GM06990 (cell line): ENCODE results near the gene SLC22A4.

Source experiments
- DNase-seq: peaks from one replicate; pipeline ENCODE4 v3.0.0-alpha.2; 2011; ENCODE audit not compliant: insufficient read length; ENCODE audit errors: extremely low read depth
- H3K27me3 ChIP-seq: replicated peaks from 2 replicates; pipeline ENCODE4 v1.6.0; 2011; ENCODE audit warnings: low read length; ENCODE audit not compliant: control insufficient read depth, insufficient read depth
- H3K36me3 ChIP-seq: 2 replicates; pipeline ENCODE4 v1.5.1; 2011; ENCODE audit warnings: low read length; ENCODE audit not compliant: control insufficient read depth, insufficient read depth
- H3K4me3 ChIP-seq: replicated peaks from 2 replicates; pipeline ENCODE4 v1.5.1; 2011; ENCODE audit warnings: low read depth, mild to moderate bottlenecking, control low read depth, low read length
- TF ChIP-seq, protein P1 (sequence below): IDR thresholded peaks from 2 replicates; pipeline ENCODE4 v1.5.1; 2011; ENCODE audit warnings: low read length, control low read depth, mild to moderate bottlenecking, inconsistent platforms; ENCODE audit not compliant: insufficient read depth, poor library complexity, severe bottlenecking

The SLC22A4 gene

DNA sequence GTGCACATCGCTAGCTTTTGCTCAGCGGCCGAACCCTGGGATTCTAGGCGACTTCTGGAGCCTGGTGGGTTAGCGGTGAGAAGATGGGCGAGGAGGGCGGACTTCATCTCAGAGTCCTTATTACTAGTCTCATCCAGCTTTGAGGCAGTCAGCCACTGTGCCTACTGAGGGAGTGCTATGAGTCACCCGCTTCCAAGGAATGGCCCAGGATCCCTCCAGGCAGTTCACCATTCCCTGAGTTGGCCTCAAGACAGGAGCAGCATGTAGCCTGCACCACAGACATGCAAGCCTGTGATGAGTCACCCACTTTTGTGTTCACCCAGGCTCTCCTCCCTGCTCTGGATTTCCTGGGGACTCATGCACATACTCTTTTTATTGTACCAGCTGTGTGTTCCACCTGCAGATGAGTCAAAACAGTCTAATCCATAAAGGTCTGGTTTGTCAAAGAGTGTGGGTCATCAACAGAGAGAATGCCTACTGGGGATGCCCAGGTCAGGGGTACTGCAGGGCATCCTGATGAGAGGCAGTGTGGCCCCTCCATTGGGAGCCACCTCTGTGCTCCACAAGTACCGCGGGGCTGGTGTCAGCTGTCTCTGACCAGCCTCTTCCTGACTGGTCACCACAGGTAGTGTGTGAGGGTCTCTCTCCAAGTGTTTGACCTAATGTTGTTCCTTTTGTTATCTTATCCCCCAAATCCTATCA is 95.5 kb downstream of the SLC22A4 start:
- Histone ChIP-seq H3K36me3 (no peaks in the 10 kb centered on the region), H3K27me3 (no peaks in the 10 kb centered on the region), H3K4me3 (no peak overlapping the region)
- DNase-seq, result no peak
- TF ChIP-seq, protein P1, sequence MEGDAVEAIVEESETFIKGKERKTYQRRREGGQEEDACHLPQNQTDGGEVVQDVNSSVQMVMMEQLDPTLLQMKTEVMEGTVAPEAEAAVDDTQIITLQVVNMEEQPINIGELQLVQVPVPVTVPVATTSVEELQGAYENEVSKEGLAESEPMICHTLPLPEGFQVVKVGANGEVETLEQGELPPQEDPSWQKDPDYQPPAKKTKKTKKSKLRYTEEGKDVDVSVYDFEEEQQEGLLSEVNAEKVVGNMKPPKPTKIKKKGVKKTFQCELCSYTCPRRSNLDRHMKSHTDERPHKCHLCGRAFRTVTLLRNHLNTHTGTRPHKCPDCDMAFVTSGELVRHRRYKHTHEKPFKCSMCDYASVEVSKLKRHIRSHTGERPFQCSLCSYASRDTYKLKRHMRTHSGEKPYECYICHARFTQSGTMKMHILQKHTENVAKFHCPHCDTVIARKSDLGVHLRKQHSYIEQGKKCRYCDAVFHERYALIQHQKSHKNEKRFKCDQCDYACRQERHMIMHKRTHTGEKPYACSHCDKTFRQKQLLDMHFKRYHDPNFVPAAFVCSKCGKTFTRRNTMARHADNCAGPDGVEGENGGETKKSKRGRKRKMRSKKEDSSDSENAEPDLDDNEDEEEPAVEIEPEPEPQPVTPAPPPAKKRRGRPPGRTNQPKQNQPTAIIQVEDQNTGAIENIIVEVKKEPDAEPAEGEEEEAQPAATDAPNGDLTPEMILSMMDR, result no peak

DNA sequence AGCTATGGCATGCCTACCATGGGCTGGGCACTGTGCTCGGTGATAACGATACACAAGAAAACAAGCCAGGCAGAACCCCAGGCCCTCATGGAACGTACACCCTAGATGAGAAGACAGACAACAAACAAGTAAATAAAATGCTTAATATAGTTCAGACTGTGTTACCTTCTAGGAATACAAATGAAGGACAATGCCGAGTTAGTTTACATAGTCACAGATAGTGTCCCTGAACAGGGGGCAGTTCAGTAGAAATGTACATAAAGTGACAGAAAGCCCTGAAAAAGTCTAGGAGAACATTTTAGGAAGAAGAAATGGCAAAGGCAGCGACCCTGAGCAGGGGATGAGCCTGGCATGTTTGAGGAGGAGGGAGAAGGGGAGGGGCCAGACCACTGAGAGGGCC is 97.1 kb downstream of the SLC22A4 start:
- Histone ChIP-seq H3K4me3 (no peak overlapping the region), H3K27me3 (no peaks in the 10 kb centered on the region), H3K36me3 (no peaks in the 10 kb centered on the region)
- TF ChIP-seq, protein P1, result no peak
- no peak for DNase-seq

DNA sequence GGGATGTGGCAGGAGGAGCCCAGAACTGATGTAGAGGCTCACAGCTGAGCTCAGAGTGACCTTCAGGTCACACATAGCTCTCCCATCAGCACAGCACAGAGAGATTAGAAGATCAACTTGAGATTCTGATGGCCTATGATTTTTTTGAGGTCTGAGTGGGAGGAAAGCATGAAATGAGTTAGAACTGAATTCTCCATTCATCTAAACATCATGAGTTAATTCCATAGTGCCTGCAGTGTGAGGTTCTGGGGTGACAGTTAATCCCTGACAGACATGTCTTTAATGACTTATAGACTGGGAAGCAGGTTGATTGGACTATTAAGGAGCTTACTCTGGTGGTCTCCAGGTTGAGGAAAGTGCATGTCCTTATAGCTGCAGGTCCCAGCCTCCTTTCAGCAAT is 97.7 kb downstream of the SLC22A4 start:
- TF ChIP-seq, protein P1, result no peak
- Histone ChIP-seq H3K27me3 (no peaks in the 10 kb centered on the region), H3K4me3 (no peak overlapping the region), H3K36me3 (no peaks in the 10 kb centered on the region)
- DNase-seq, result no peak

DNA sequence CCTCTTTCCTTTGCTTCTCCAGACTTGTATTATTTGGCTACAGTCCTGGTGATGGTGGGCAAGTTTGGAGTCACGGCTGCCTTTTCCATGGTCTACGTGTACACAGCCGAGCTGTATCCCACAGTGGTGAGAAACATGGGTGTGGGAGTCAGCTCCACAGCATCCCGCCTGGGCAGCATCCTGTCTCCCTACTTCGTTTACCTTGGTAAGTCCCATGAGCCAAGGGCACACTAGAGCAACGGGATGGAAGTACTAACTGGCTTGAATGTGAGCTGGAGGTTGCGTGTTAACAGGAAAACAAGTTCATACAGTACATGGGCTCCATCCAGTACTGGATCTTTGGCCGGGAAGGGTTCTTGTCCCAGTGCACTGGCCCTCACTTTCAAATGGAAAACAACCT is 98.2 kb downstream of the SLC22A4 start:
- Histone ChIP-seq H3K4me3 (no peak overlapping the region), H3K36me3 (no peaks in the 10 kb centered on the region), H3K27me3 (no peaks in the 10 kb centered on the region)
- no peak for DNase-seq
- TF ChIP-seq, protein P1, result no peak

DNA sequence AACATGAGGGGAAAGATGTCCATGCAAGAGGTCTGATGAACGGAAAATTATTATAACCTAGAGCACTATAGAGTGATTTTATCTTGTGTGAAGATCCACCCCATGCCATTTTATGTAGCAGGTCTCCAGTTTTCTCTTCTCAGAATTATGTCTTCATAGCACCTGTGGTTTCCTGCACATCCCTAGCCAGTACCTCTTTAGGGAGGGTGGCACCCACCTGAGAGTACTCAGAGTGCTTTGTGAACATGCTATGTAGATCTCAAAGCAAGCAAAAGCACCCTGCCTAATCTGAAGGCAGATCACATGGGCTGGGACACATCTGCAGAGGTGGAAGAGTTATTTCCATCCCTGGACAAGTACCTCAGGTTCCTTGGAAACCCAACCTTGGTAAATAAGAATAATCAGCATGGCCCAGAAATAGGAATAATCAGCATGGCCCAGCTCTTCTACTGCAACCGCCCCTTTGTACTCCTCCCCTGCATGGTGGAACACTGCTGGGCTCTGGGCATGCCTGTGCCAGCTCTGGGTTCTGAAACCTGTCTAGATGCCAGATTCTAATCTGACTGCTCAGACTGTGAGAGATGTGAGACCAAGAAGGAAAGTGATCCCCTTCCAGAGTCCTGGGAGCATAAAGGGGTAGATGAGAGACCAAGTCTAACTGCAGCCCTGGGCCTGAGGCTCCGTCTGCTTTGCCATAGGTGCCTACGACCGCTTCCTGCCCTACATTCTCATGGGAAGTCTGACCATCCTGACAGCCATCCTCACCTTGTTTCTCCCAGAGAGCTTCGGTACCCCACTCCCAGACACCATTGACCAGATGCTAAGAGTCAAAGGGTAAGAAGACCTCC is 99.0 kb downstream of the SLC22A4 start:
- no peak overlapping the region for H3K4me3 ChIP-seq
- H3K27me3 ChIP-seq, result no peaks in the 10 kb centered on the region
- DNase-seq, result no peak
- no peaks in the 10 kb centered on the region for H3K36me3 ChIP-seq
- TF ChIP-seq, protein P1, result no peak
